ENCODE results near the gene NCDN.

The NCDN gene, protein sequence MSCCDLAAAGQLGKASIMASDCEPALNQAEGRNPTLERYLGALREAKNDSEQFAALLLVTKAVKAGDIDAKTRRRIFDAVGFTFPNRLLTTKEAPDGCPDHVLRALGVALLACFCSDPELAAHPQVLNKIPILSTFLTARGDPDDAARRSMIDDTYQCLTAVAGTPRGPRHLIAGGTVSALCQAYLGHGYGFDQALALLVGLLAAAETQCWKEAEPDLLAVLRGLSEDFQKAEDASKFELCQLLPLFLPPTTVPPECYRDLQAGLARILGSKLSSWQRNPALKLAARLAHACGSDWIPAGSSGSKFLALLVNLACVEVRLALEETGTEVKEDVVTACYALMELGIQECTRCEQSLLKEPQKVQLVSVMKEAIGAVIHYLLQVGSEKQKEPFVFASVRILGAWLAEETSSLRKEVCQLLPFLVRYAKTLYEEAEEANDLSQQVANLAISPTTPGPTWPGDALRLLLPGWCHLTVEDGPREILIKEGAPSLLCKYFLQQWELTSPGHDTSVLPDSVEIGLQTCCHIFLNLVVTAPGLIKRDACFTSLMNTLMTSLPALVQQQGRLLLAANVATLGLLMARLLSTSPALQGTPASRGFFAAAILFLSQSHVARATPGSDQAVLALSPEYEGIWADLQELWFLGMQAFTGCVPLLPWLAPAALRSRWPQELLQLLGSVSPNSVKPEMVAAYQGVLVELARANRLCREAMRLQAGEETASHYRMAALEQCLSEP

DNA sequence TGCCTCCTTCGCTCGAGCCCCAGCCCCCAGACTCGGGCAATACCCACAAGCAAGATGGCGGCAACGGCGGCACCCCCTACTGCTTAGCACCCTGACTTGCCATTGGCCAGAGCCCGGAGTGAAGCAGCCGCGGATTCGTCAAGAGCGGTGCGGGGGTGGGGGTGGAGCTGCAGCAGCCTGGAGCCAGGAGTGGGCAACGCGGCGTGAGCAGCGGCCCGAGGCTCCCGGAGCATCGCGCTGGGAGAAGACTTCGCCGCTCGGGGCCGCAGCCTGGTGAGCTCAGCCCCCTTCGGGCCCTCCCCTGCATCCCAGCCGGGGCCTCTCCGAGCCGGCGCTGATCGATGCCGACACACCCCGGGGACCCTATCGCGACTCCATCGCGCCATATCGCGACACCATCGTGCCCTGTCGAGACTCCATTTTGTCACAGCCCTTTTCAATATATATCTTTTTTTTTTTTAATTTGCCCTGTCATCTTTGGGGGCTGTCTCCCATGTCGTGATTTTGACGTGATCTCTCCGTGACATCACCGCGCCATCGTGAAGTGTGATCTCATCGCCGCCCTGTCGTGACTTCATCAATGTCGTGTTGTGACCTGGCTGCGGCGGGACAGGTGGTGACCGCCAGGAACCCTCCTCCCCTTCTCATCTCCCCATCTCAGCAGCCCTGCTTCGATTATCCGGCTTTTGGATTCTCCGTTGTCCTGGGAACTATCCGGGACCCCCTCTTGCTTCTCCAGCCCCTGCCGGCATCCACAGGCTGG, at the start of gene NCDN:
Gene NCDN (plus strand): TSS at position 189 of the 763 bp plus-strand sequence. CDS start 392 bp downstream, at position 581.
- no peak for TF ChIP-seq EZH2 (IDR thresholded peaks at IDR 0.05; ENCODE audit: borderline replicate concordance, low read depth, low read length, severe bottlenecking)
- TF ChIP-seq, protein P1, sequence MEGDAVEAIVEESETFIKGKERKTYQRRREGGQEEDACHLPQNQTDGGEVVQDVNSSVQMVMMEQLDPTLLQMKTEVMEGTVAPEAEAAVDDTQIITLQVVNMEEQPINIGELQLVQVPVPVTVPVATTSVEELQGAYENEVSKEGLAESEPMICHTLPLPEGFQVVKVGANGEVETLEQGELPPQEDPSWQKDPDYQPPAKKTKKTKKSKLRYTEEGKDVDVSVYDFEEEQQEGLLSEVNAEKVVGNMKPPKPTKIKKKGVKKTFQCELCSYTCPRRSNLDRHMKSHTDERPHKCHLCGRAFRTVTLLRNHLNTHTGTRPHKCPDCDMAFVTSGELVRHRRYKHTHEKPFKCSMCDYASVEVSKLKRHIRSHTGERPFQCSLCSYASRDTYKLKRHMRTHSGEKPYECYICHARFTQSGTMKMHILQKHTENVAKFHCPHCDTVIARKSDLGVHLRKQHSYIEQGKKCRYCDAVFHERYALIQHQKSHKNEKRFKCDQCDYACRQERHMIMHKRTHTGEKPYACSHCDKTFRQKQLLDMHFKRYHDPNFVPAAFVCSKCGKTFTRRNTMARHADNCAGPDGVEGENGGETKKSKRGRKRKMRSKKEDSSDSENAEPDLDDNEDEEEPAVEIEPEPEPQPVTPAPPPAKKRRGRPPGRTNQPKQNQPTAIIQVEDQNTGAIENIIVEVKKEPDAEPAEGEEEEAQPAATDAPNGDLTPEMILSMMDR (IDR thresholded peaks at IDR 0.05; ENCODE audit: borderline replicate concordance, extremely low read depth, low read length, poor library complexity, severe bottlenecking): no peak
- Histone ChIP-seq H3K27me3 (ENCODE audit: insufficient read depth, low read length, poor library complexity) (no peaks in the 10 kb centered on the region), H3K27ac (ENCODE audit: low read length) (peak within 1 kb of the TSS; percentile 88), H3K9me3 (ENCODE audit: insufficient read depth, low read length, severe bottlenecking) (no peaks in the 10 kb centered on the region), H3K9ac (ENCODE audit: low read depth, low read length) (peak within 1 kb of the TSS; percentile 86), H3K79me2 (ENCODE audit: insufficient read depth, low read length) (peaks cover 35% of the 10 kb centered on the region), H2AFZ (ENCODE audit: low read depth, low read length) (peak within 1 kb of the TSS; percentile 86), H3K4me2 (ENCODE audit: insufficient read depth, low read length) (peak within 1 kb of the TSS; percentile 100), H4K20me1 (ENCODE audit: insufficient read depth, low read length) (no peaks in the 10 kb centered on the region), H3K4me3 (ENCODE audit: low read depth in 1 of 2, low read length in 2 of 2) (peak within 1 kb of the TSS; percentile 66 to 90), H3K36me3 (ENCODE audit: insufficient read depth, low read length) (peaks cover 25% of the 10 kb centered on the region), H3K4me1 (ENCODE audit: insufficient read depth, low read length) (peaks cover 34% of the 10 kb centered on the region)
- DNase-seq (peak; percentile 97), ATAC-seq (ENCODE audit: insufficient read depth, low read depth) (peak; percentile 96)

DNA sequence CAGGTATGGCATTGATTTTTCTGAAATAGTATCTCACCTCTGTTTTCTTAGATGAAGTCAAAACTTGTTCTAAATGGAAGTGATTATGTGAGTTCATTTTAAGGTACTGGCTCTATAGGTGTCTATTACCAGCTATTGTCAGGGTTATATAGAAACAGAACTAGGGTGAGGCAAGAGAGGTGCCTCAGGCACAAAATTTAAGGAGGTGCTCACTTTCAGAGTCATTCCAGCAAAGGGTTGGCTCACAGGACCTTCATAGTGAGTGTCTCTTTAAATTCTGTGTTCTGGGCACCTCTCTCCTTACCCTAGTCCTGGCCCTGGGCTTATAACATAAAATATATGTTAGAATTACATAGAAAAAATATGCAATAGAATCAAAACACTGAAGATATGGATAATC, 49.7 kb upstream of the NCDN start:
- peaks cover 14% of the 10 kb centered on the region for H3K79me2 ChIP-seq (ENCODE audit: insufficient read depth, low read length)
- H3K27ac ChIP-seq (ENCODE audit: low read length): no peak overlapping the region; the same call in 1 of the 2 replicates
- no peak overlapping the region for H3K9ac ChIP-seq (ENCODE audit: low read depth, low read length)
- H3K36me3 ChIP-seq (ENCODE audit: insufficient read depth, low read length): peaks cover 3% of the 10 kb centered on the region; the same call in 1 of the 2 replicates
- peaks cover 13% of the 10 kb centered on the region; the same call in 1 of the 2 replicates for H4K20me1 ChIP-seq (ENCODE audit: insufficient read depth, low read length)
- no peak for TF ChIP-seq EZH2 (IDR thresholded peaks at IDR 0.05; ENCODE audit: borderline replicate concordance, low read depth, low read length, severe bottlenecking)
- TF ChIP-seq, protein P1 (IDR thresholded peaks at IDR 0.05; ENCODE audit: borderline replicate concordance, extremely low read depth, low read length, poor library complexity, severe bottlenecking): no peak
- no peaks in the 10 kb centered on the region for H3K27me3 ChIP-seq (ENCODE audit: insufficient read depth, low read length, poor library complexity)
- ATAC-seq (ENCODE audit: insufficient read depth, low read depth): no peak
- H2AFZ ChIP-seq (ENCODE audit: low read depth, low read length): no peak overlapping the region
- peaks cover 40% of the 10 kb centered on the region for H3K4me1 ChIP-seq (ENCODE audit: insufficient read depth, low read length)
- no peak overlapping the region for H3K4me3 ChIP-seq (ENCODE audit: low read depth in 1 of 2, low read length in 2 of 2)
- no peaks in the 10 kb centered on the region for H3K9me3 ChIP-seq (ENCODE audit: insufficient read depth, low read length, severe bottlenecking)
- peak overlapping the region; percentile 40; the same call in 1 of the 2 replicates for H3K4me2 ChIP-seq (ENCODE audit: insufficient read depth, low read length)
- no peak for DNase-seq

DNA sequence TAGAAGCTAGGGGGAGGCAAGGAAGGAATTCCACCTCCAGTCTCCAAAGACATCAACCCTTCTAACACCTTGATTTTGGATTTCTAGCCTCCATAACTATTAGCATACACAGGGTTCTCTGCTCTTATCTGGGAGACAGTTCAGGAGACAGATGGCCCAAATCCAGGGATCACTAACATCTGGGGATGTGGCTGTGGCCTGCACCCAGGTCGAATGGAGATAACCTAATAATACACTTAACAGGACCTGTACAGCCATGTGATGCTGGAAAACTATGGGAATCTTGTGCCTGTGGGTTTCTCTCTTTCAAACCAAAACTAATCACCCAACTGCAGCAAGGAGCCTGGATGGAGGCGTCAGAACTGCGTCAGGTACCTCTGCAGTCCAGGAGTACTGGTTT, 48.0 kb upstream of the NCDN start:
- Histone ChIP-seq H3K27ac (ENCODE audit: low read length) (no peak overlapping the region), H3K79me2 (ENCODE audit: insufficient read depth, low read length) (peaks cover 18% of the 10 kb centered on the region), H3K4me1 (ENCODE audit: insufficient read depth, low read length) (peaks cover 40% of the 10 kb centered on the region), H3K9ac (ENCODE audit: low read depth, low read length) (no peak overlapping the region), H2AFZ (ENCODE audit: low read depth, low read length) (no peak overlapping the region), H3K36me3 (ENCODE audit: insufficient read depth, low read length) (peaks cover 3% of the 10 kb centered on the region; the same call in 1 of the 2 replicates), H3K27me3 (ENCODE audit: insufficient read depth, low read length, poor library complexity) (no peaks in the 10 kb centered on the region), H4K20me1 (ENCODE audit: insufficient read depth, low read length) (peaks cover 13% of the 10 kb centered on the region; the same call in 1 of the 2 replicates), H3K4me2 (ENCODE audit: insufficient read depth, low read length) (no peak overlapping the region), H3K4me3 (ENCODE audit: low read depth in 1 of 2, low read length in 2 of 2) (no peak overlapping the region), H3K9me3 (ENCODE audit: insufficient read depth, low read length, severe bottlenecking) (no peaks in the 10 kb centered on the region)
- TF ChIP-seq, protein P1 (IDR thresholded peaks at IDR 0.05; ENCODE audit: borderline replicate concordance, extremely low read depth, low read length, poor library complexity, severe bottlenecking): no peak
- no peak for TF ChIP-seq EZH2 (IDR thresholded peaks at IDR 0.05; ENCODE audit: borderline replicate concordance, low read depth, low read length, severe bottlenecking)
- DNase-seq (no peak), ATAC-seq (ENCODE audit: insufficient read depth, low read depth) (no peak)
